Measurements from ENCODE around the gene P3H2.

Gene P3H2

DNA sequence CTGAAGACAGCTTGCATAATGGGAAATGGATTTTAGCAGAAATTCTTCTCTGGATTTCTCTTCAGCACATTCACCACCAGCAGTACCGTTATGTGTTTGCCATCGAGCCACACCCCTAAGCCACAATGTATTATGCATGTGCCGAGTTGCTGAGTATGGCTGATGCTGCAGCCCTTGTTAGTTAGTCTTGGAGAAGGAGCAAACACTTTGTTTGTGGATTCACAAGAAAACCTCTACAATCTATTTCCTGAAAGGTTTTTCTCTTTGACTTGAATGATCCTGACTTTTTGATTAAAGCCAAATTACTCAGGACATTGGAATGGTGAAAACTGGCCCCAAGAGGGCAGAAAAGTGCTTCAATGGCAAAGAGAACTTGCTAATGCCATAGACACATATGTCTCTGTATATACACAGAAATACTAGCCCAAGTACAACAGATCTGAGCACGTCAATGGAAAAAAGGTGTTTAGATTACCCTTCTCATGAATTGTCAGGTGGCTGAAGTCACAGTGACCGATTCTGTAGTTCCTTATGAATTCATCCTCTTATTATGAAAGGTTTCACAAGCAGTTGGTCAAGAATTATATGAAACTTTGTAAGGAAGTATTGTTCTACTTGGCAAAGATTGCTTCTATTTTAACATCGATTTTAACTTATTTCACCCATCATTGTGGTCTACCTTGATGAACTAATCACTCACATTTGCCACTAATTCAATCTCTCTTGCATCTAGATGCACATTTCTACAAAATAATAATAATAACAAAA is 103.0 kb downstream of the P3H2 start:
- DNase-seq (ENCODE audit: low read depth, low spot score), result no peak

DNA sequence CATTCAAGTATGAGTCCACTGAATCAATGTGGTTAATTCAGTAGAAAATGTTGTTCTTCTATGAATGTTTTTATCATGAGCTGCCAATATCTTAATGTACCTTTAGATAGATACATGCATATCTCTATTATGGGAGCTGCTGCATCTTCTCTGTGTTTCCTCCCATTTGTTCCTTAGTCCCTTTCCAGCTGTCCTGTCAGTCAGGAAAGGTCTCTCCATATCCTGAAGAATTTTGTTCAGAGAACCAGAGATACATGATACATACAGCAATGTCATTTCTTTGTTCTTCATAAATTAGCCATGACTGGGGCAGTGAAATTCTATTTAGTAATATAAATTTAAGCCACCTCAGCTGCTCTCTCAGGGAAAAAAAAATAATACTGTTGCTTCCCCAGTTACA is 103.7 kb downstream of the P3H2 start:
- DNase-seq (ENCODE audit: low read depth, low spot score), result no peak

DNA sequence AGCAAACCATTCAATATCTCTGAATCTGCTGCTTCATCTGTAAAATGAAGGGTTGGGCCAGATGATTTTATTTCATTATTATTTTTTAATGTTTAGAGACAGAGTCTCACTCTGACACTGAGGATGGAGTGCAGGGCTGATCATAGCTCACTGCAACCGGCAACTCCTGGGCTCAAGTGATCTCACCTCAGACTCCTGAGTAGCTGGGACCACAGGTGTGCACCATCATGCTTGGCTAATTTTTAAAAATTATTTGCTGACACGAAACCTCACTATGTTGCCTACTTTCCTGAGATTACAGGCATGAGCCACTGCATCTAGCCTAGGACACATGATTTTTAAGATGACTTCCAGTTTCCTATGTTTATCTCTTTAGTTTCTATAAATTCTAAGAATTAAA is 105.8 kb downstream of the P3H2 start:
- no peak for DNase-seq (ENCODE audit: low read depth, low spot score)

DNA sequence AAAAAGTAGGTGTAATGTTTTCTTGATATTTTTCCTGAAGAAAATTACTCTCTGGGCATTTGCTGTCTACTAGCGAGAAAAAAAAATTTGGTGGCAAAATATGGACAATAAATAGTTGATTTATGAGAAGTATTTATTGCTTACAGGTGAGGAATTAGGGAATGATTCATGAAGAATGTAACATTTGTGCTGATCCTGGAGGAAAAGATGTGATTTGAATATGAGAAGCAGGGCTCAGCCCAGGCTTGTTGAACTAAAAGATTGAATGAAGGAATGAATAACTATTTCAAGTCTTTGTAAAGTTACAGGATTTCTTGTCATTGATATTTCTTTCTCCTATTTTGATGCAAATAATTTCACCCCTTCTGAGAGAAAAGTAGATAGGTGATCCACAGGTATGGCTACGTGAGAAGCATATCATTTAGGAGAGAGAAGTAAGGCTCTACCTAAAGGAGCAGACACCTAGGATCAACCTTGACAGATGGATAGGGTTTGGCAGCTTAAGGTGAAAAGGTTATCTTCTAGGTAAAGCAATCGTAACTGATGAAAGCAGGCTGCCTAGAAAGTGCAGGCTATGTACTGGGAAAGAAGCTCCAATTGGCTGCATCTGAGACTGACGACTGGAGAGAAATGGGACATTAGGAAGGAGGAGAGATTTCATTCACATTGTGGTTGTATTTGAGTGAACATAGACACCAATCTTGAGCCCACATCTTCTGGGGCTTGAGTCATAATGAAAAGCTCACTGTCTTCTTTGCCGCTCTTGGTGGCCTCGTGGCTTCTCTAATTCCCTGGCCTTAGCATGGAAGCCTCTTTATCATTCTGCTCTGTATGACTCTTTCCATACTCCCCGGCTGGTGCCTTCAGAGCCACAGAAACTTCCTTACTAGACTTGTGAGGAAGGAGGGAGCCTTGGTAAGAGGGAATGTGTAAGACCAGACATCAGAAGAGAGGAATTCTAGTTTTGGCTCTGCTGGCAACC is 106.5 kb downstream of the P3H2 start:
- no peak for DNase-seq (ENCODE audit: low read depth, low spot score)

DNA sequence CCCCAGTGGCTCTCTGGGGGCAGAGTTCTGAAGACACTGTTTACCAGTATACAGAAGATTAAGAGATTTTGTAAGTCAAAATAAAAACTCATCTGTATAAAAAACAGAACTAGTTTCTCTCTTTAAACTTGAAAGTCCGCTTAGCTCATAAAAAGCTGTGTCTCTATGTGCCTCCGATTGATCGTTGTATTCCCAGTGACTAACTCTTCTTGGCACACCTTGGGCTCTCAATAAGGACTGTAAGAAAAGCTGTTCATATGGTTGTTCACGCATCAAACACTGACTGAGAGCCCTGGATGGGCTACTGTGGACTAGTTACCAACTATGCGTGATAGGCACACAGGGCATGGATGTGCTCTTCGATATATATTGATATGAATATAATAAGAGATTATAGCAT is 107.9 kb downstream of the P3H2 start:
- no peak for DNase-seq (ENCODE audit: low read depth, low spot score)

DNA sequence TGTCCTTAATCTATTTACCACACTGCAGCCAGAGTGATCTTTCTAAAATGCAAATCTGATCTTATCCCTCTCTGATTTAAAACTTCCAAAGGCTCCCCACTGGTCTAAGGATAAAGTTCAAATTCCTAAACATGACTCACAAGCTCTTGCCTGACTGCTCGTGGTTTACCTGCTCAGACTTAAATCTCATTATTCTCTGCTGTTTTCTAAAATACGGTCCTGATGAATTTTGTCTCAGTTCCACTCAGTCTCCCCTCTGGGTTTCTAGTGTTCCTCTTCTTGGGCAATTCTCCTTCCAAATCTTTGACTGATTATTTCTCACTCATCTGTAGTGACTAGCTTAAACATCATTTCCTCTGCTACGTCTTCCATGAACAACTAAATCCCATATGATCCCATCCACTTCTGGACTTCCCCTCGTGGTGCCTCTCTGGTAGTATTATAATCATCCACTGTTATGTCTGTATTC is 108.3 kb downstream of the P3H2 start:
- DNase-seq (ENCODE audit: low read depth, low spot score), result peak; percentile 59

DNA sequence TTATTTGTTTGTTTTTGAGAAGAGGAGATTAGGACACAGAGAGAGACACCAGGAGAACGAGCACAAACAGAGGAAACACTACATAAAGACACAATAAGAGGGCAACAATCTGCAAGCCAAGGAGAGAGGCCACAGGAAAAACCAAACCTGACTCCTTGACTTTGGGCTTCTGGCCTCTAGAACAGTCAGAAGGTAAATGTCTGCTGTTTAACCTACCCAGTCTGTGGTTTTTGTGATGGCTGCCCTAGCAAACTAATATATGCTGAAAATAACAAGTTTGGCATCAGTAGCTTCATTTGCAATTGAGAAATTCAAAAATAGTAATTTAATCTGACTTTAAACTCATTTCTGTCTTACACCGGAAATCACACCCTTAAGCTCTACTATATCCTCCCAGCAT is 110.2 kb downstream of the P3H2 start:
- no peak for DNase-seq (ENCODE audit: low read depth, low spot score)

DNA sequence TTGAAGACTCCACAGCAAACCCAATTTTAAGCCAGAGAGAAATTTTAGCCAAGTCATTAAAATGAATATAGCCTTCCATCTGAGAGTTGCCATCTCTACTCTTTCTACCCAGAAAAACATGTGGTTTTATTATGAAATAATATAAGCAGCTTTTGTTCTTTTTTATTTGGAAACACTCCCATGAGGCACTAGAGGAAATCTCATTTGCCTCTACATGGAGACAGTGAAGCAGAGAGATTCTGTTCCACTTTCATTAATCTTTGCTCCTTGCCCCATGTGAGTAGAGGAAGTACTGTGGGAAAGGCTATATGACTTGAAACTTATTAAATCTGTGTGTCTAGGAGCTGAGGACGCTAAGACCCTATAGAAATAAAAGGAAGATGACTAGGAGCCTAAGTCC is 111.1 kb downstream of the P3H2 start:
- DNase-seq (ENCODE audit: low read depth, low spot score), result no peak

DNA sequence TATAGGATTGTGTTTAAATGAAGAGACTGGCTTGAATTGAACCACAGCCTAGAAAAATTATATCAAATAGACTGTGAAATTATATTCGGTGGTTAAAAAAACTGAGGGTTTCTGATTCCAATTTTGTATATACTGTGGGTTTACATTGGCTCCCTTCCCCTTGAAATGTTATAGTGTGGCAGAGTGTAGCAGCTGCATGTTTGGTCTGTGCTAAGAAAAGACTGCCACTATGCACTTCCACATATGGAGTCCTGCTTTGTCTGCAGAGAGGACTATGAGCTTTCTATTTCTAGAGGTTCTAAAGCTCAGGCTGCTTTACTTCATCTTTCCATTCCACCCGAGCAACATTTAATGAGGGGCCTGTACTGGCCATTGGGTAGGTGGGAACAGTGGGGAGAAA is 112.3 kb downstream of the P3H2 start:
- DNase-seq (ENCODE audit: low read depth, low spot score), result no peak

DNA sequence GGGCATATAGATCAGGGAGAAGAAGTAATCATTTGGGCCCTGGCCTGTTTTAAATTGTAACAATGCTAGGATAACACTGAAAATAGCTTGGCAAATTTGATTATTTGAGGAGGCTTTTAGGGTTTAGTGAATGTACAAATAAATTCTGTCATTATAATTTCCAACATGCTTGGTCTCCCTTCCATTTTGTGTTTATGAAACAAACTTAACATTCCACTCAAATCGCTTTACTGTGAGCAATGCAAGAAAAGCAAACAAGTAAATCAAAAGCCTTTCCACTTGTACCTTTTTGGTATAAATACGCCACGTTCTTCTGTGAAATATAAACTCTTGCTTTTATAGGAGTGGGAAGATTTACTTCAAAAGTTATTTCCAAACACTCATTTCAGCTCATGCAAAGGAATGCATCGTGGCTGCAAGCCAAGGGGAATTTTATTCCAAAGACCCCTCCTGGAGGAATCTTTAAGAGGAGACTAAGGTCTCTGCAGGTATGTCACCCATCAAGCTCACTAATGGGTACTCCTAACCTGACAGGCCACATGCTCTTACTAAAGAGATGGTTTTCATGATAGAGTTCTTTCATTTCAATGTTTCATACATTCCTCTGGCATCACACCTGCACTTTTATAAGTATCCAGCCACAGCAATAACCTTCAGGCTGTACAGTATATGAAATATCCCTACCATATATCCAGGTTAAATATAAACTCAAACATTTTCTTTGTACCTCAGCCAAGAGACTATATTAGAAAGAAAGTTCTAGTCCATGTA is 115.2 kb downstream of the P3H2 start:
- DNase-seq (ENCODE audit: low read depth, low spot score), result no peak

DNA sequence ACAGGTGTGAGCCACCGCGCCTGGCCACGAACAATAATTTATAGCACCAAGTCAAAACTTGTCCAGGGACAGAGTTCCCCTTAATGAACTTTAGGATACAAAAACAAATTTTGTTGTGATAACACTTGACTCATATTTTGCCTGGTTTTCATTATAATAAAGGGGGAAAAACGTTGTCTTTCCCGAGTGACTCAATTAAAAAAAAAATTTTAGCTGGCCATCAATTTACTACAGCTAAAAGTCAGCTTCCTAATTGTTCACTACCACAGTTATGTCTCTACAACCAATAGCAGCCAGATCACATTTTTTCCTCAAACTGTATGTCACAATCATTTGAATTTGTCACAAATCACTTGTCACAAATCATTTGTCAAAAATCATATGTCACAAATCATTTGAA is 116.0 kb downstream of the P3H2 start:
- no peak for DNase-seq (ENCODE audit: low read depth, low spot score)

DNA sequence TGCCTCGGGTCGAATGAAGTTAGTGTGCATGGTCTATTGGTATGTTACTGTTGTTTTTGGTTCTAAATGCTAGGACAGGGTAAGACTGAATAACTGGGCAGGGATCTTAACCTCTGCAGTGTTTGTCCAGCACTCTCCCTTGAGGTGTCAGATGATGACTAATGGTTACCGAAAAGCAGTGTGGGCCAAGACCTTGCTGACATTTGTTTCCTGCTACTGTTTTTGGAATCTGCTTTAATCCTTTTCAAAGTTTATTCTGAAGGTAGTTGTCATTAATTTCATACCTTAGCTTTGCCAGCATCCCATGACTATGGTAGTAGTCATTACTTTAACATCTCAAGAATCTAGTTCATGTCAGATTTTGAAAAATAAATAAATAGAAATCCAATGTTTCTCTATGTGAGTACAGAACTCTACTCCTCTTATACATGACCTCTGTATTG is 117.0 kb downstream of the P3H2 start:
- DNase-seq (ENCODE audit: low read depth, low spot score), result no peak

DNA sequence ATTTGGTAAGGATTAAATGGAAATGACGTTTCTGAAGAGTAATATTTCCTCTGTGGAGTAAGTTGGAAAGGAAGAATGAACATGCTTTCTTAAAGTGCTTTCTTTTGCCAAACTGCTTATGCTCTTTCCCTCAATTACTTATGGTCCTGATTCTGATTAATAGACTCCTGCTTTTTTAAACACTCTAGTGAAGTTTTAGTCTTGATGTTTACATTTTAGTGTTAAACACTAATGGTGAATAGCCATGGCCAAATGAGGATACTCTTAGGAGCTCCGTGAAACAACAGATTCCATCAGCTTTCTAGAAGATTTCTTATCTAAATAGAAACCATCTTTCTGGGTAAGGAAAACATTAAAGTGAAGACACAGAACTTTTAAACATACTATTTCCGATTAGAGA is 117.6 kb downstream of the P3H2 start:
- no peak for DNase-seq (ENCODE audit: low read depth, low spot score)

DNA sequence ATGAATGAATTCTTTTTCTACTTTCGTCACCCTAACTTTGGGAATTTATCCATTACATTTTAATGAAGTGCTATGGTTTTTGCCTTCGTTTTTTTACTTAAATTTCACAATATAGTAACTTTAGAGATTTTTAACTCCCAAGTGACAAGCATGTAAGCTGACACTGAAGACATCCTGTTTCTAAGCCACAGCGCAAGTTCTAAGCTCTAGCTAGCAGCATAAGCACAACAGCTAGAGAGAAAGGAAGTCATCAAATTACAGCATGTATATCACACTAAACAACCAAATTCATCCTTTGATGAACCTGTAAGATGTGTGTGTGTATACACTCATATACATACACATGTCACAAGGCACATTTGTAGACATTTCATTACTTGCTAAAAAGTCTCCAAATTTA is 119.3 kb downstream of the P3H2 start:
- DNase-seq (ENCODE audit: low read depth, low spot score), result no peak

DNA sequence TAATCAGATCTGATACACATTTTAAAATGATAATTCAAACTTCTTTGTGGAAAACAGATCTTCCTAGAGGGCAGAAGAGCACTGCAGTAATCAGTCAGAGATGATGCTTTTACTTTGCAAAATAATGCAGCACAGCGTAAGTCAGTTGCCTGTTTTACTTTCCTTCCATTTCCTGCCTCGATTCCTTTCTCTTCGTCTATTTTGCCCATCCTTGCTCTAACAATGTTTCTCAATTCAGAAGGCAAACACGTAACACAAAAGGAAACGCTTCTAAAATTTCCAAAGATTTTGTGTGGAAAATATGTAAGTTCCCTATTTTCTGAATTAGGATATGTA is 119.9 kb downstream of the P3H2 start:
- DNase-seq (ENCODE audit: low read depth, low spot score), result no peak

DNA sequence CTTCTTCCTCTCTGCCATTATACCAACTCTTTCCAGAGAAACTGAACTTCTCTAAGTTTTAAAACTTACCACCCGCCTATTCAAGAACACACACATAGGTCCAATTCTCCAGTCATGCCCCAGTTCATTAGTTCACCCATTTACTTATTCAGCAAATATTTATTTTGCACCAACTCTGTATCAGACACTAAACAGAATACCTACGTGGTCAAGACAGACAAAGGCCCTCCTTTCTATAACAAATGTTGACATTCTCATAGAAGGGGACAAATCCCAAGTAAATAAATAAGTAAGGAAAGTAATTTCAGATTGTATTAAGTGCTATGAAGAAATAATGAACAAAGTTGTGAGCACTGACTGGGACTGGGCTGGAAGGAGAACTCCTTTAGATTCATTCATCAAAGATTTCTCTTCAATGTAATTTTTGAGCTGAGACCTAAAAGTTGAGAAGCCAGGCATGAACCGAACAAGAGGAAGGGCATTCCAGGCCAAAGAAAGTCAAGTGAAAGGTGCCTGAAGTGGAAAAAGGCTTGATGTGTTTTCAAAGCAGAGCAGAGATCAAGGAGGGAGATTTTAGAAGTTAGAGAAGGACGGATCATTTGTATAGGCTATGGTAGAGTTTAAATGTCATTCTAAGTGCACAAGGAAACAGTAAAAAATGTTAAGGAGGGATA is 120.4 kb downstream of the P3H2 start:
- DNase-seq (ENCODE audit: low read depth, low spot score), result no peak

DNA sequence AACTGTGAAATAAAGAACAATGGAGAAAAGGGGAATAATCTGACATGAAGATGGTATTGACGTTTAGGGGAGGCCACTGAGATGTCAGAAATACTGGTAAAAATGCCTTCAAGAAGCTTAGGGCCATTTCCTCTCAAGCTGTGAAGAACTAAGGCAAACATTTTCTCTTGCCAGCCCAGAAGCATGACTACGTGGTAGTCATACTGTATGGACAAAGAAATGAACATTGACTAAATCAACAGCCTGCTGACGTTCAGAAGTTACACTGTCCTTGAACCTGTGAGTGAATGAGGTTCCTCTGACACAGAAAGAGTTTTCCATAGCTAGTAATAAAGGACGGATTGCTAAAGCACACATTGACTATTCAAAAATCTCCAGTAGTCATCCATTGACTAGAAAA is 121.0 kb downstream of the P3H2 start:
- DNase-seq (ENCODE audit: low read depth, low spot score), result no peak

DNA sequence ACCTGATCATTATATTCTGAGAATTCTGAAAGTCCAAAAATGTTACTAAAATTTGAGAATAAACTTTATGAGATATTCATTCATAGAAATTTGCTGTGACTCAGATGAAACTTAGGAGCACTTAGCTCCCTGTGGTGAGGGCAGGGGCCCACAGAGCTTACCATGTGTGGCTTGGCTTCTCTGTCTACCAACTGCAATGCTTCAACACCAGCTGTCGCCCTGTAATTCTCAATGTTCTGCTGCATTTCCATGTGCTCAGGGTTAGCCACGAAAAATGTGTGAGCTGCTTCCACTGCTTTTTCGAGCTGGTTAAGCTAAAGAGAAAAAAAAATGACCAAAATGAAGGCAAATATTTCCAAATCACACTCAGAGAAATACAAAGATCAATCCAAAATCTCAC is 125.6 kb downstream of the P3H2 start:
- DNase-seq (ENCODE audit: low read depth, low spot score), result no peak

DNA sequence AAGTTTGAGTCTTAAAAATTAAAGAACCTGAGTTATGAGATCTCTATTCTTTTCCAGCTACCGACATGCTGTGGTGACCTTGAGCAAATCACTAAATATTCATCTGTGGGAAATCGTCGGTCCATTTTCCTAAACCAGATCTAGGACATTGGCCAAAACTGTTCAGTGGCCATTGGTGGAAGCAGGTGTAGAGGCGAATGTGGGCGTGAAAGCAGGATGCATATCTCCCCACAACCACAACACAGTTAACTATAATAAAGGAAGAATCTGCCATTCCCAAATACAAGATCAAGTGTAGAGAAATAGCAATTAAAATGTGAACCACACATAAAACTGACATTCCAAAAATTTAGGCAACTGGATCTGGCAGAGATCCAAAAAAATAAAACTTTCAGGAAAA is 129.9 kb downstream of the P3H2 start:
- DNase-seq (ENCODE audit: low read depth, low spot score), result no peak

DNA sequence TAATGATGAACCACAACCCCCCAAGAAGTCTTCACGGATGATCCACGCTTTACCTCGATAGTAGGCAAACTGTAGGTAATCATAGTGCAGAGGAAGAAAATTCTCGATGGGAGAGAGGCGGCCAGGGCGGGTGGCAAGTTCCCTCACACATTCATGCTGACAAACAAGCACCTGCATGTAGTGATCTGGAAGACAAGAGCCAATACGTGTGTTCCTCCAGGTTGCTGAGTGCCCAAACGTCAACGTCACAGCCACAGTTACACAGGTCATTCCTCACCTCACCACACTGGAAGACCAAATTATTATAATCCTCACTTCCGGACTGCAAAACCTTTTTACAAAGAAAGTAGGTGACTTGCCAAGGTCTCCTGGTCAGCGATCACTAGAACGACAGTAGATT is 131.8 kb downstream of the P3H2 start:
- DNase-seq (ENCODE audit: low read depth, low spot score), result no peak

DNA sequence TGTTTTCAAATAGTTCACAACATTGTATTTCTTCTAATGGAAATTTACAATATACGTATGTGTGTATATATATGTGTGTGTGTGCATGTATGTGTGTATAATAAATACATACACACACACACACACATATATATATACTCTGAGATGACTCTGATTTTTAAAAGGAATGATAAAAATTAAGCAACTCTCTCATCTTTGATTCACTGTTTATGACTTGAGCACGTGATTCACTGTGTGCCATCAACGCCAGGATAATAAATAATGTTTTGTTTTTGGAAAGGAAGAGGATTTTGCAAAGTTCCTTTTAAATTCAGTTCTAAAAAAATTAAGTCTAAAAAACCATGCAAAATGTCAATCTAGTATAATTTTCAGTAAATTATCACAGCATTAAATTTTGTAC is 132.4 kb downstream of the P3H2 start:
- no peak for DNase-seq (ENCODE audit: low read depth, low spot score)

DNA sequence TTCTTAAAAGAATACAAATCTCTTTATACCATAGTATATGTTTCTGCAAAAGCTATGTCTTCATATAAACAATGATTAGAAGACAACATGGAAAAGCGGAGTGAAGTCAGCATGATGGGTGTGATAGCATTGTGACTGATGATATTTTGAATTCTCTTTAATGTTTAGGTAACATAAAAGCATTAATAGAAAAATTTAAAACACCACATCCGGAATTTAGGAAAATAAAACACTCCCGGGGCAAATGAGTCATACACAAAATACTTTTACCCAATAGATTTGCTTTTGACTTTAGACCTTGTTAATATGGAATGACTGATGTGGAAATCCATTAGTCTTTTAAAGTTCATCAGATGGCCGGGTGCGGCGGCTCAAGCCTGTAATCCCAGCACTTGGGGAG is 134.7 kb downstream of the P3H2 start:
- DNase-seq (ENCODE audit: low read depth, low spot score), result no peak

Data from iPS DF 19.7 (cell line).